Astrocyte (in vitro differentiated cells and primary cell): ENCODE results near the gene WDR59. TPM values are rescaled to one million over a fixed set of nuclear protein-coding genes. Genes with fewer than 3 reads are reported as not detected.

Source experiments
- DNase-seq: peaks from one replicate; pipeline ENCODE4 v3.0.0-alpha.2; 2010; ENCODE audit warnings: low read depth
- FAIRE-seq: peaks from 2 replicates; lab custom pipeline; 2011; peaks lifted over from hg19 to GRCh38; lab: Jason Lieb, UNC
- H2AFZ ChIP-seq: 2 replicates; pipeline ENCODE4 v1.6.0; 2012; ENCODE audit warnings: low read depth, low read length, inconsistent platforms
- H3K27ac ChIP-seq: 2 replicates; pipeline ENCODE4 v1.5.1; 2011; ENCODE audit warnings: low read depth, low read length, inconsistent platforms
- H3K27me3 ChIP-seq: 2 replicates; pipeline ENCODE4 v1.6.0; 2011; ENCODE audit warnings: low read length, inconsistent platforms; ENCODE audit not compliant: insufficient read depth
- H3K36me3 ChIP-seq: 2 replicates; pipeline ENCODE4 v1.5.1; 2011; ENCODE audit warnings: low read length, inconsistent platforms; ENCODE audit not compliant: insufficient read depth
- H3K4me1 ChIP-seq: 2 replicates; pipeline ENCODE4 v1.5.1; 2011; ENCODE audit warnings: low read length, inconsistent platforms; ENCODE audit not compliant: insufficient read depth
- H3K4me2 ChIP-seq: 2 replicates; pipeline ENCODE4 v1.6.0; 2012; ENCODE audit warnings: low read length, inconsistent platforms
- H3K4me3 ChIP-seq: 2 replicates; pipeline ENCODE4 v1.5.1; 2011; ENCODE audit warnings: low read depth, mild to moderate bottlenecking, low read length, inconsistent platforms; ENCODE audit not compliant: insufficient read depth
- H3K79me2 ChIP-seq: 2 replicates; pipeline ENCODE4 v1.6.0; 2012; ENCODE audit warnings: mild to moderate bottlenecking, low read length, inconsistent platforms; ENCODE audit not compliant: insufficient read depth
- H3K9ac ChIP-seq: 2 replicates; pipeline ENCODE4 v1.6.0; 2012; ENCODE audit warnings: mild to moderate bottlenecking, low read length, inconsistent platforms
- H3K9me3 ChIP-seq: 2 replicates; pipeline ENCODE4 v1.5.1; 2012; ENCODE audit warnings: low read depth, mild to moderate bottlenecking, low read length, inconsistent platforms; ENCODE audit not compliant: insufficient read depth
- H4K20me1 ChIP-seq: 2 replicates; pipeline ENCODE4 v1.6.0; 2012; ENCODE audit warnings: low read length, inconsistent platforms; ENCODE audit not compliant: insufficient read depth
- H3K27ac Mint-ChIP-seq: one replicate; pipeline ENCODE4 v1.8.0; 2021; ENCODE audit warnings: mild to moderate bottlenecking, mixed read lengths; ENCODE audit not compliant: unreplicated experiment
- H3K27me3 Mint-ChIP-seq: one replicate; pipeline ENCODE4 v1.8.0; 2021; ENCODE audit warnings: low read depth, mixed read lengths; ENCODE audit not compliant: unreplicated experiment
- H3K36me3 Mint-ChIP-seq: one replicate; pipeline ENCODE4 v1.8.0; 2021; ENCODE audit warnings: low read depth, mixed read lengths; ENCODE audit not compliant: unreplicated experiment
- H3K4me1 Mint-ChIP-seq: one replicate; pipeline ENCODE4 v1.8.0; 2021; ENCODE audit warnings: low read depth, mixed read lengths; ENCODE audit not compliant: unreplicated experiment
- H3K4me3 Mint-ChIP-seq: one replicate; pipeline ENCODE4 v1.8.0; 2021; ENCODE audit warnings: mild to moderate bottlenecking, moderate library complexity, mixed read lengths; ENCODE audit not compliant: unreplicated experiment
- H3K9me3 Mint-ChIP-seq: one replicate; pipeline ENCODE4 v1.8.0; 2021; ENCODE audit warnings: mild to moderate bottlenecking, mixed read lengths; ENCODE audit not compliant: unreplicated experiment
- CTCF ChIP-seq: IDR thresholded peaks from 2 replicates; pipeline ENCODE4 v1.5.1; 2011; ENCODE audit warnings: low read depth, mild to moderate bottlenecking, inconsistent platforms, low read length, moderate library complexity; ENCODE audit not compliant: insufficient read depth
- EZH2 ChIP-seq: IDR thresholded peaks from 2 replicates; pipeline ENCODE4 v1.6.1; 2012; ENCODE audit warnings: mild to moderate bottlenecking, low read length, inconsistent platforms; ENCODE audit not compliant: insufficient read depth
- total RNA-seq: library from RNA; stranded (reverse); gene quantifications from 2 replicates; pipeline ENCODE4 v1.2.1, GENCODE V29; 2021

WDR59 gene
- total RNA-seq, 1 donor from 2014 or later: 63.8 TPM

- TF ChIP-seq CTCF: no peak
- no peak for TF ChIP-seq EZH2
- H3K27ac Mint-ChIP-seq: no peak overlapping the region
- H3K36me3 Mint-ChIP-seq: peaks cover 28% of the 10 kb centered on the region
- no peak overlapping the region for H3K27ac ChIP-seq
- H3K9me3 ChIP-seq: no peaks in the 10 kb centered on the region
- peaks cover 17% of the 10 kb centered on the region for H3K36me3 ChIP-seq
- no peaks in the 10 kb centered on the region for H3K9me3 Mint-ChIP-seq
- H3K9ac ChIP-seq: no peak overlapping the region
- no peaks in the 10 kb centered on the region for H3K4me1 ChIP-seq
- H3K4me2 ChIP-seq: no peak overlapping the region
- peaks cover 5% of the 10 kb centered on the region for H4K20me1 ChIP-seq
- no peak overlapping the region for H3K4me3 ChIP-seq
- no peaks in the 10 kb centered on the region for H3K4me1 Mint-ChIP-seq
- no peaks in the 10 kb centered on the region for H3K79me2 ChIP-seq
- no peak overlapping the region for H3K4me3 Mint-ChIP-seq
- H3K27me3 ChIP-seq: no peaks in the 10 kb centered on the region
- FAIRE-seq: no peak
- no peak for DNase-seq
- H3K27me3 Mint-ChIP-seq: no peaks in the 10 kb centered on the region
- H2AFZ ChIP-seq: no peak overlapping the region
Measured at GRCh38 chr16:74942566-74942965, 42.4 kb downstream of the WDR59 start.

DNA sequence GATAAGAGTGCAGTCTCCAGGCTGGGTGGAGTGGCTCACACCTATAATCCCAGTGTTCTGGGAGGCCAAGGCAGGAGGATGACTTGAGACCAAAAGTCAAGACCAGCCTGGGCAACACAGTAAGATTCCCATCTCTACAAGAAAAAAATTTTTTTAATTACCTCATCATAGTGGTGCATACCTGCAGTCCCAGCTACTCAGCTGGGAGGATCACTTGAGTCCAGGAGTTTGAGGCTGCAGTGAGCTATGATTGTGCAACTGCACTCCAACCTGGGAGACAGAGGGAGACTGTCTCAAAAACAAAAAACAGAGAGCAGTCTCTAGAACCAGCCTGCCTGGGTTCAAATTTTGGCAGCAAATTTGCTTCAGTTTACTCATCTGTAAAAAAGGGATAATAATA is 45.2 kb downstream of the WDR59 start:
- Mint-ChIP-seq H3K4me3 (no peak overlapping the region), H3K4me1 (no peaks in the 10 kb centered on the region), H3K27me3 (no peaks in the 10 kb centered on the region), H3K27ac (no peak overlapping the region), H3K9me3 (no peaks in the 10 kb centered on the region), H3K36me3 (peaks cover 28% of the 10 kb centered on the region)
- Histone ChIP-seq H3K27ac (no peak overlapping the region), H3K27me3 (no peaks in the 10 kb centered on the region), H4K20me1 (peaks cover 11% of the 10 kb centered on the region), H3K4me3 (no peak overlapping the region), H3K79me2 (no peaks in the 10 kb centered on the region), H3K9me3 (no peaks in the 10 kb centered on the region), H2AFZ (no peak overlapping the region), H3K9ac (no peak overlapping the region), H3K4me2 (no peak overlapping the region), H3K36me3 (peaks cover 14% of the 10 kb centered on the region), H3K4me1 (no peaks in the 10 kb centered on the region)
- TF ChIP-seq CTCF (no peak), EZH2 (no peak)
- DNase-seq (no peak), FAIRE-seq (no peak)

DNA sequence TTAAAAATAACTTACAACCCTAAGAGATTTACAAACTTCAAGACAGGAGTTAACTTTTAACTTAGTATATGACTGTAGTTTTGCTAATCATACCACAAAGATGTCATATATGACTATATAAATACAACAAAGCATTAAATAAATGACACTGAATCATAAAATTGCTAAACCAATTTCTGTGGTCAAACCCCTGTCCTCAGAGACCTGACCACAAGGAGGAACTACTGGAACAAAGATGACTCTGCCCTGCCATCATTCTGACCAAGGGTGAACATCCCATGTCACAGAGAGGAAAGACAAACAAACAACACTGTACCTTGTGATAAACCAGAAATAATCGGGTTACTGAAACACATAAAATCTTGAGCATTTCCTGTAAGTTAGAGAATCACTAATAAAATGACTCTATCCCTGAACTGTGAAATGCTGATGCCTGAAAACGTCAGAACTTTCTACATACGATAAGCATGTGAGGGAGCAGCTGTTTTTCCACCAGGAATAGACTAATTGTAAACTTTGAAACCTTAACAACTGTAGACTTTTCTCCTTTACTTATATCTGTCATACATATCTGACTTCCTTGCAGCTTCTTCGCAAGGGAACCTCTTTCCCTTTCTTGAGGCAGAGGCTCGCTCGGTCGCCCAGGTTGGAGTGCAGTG is 47.9 kb downstream of the WDR59 start:
- H3K4me3 Mint-ChIP-seq: no peak overlapping the region

More for the DNA sequence above, 47.9 kb downstream of the WDR59 start:
- Histone ChIP-seq H3K27me3 (no peaks in the 10 kb centered on the region), H3K4me2 (no peak overlapping the region), H3K36me3 (peaks cover 6% of the 10 kb centered on the region), H3K4me1 (no peaks in the 10 kb centered on the region), H4K20me1 (peaks cover 6% of the 10 kb centered on the region), H3K9me3 (no peaks in the 10 kb centered on the region), H3K27ac (no peak overlapping the region), H3K9ac (no peak overlapping the region), H3K79me2 (no peaks in the 10 kb centered on the region), H2AFZ (no peak overlapping the region), H3K4me3 (no peak overlapping the region)
- Mint-ChIP-seq H3K9me3 (no peaks in the 10 kb centered on the region), H3K4me1 (no peaks in the 10 kb centered on the region), H3K27me3 (no peaks in the 10 kb centered on the region), H3K27ac (no peak overlapping the region), H3K36me3 (peaks cover 20% of the 10 kb centered on the region)
- FAIRE-seq: no peak
- no peak for TF ChIP-seq CTCF
- no peak for TF ChIP-seq EZH2
- peak; percentile 69 for DNase-seq
